Activated T-cell treated with anti-CD3 and anti-CD28 coated beads, Interleukin-2, amount 50 U/mL, for 24 hours (primary cell): ENCODE data around the gene HSPA13.
"Not testable (repeated sequence)": the region's sequence is repeated elsewhere in the genome, so short reads cannot be mapped to it uniquely, and the experiment has no call there.

Source experiments
- DNase-seq: peaks from one replicate; pipeline ENCODE4 v3.0.0-alpha.2; 2020
- H3K27ac Mint-ChIP-seq: 2 replicates; pipeline ENCODE4 v1.8.0; 2020; ENCODE audit warnings: mild to moderate bottlenecking, mixed read lengths
- H3K27me3 Mint-ChIP-seq: 2 replicates; pipeline ENCODE4 v1.8.0; 2020; ENCODE audit warnings: mixed read lengths
- H3K36me3 Mint-ChIP-seq: 2 replicates; pipeline ENCODE4 v1.8.0; 2020; ENCODE audit warnings: low read depth, mixed read lengths
- H3K4me1 Mint-ChIP-seq: 2 replicates; pipeline ENCODE4 v1.8.0; 2020; ENCODE audit warnings: low read depth, mixed read lengths
- H3K4me3 Mint-ChIP-seq: 2 replicates; pipeline ENCODE4 v1.8.0; 2020; ENCODE audit warnings: mild to moderate bottlenecking, moderate library complexity, mixed read lengths
- H3K9me3 Mint-ChIP-seq: 2 replicates; pipeline ENCODE4 v1.8.0; 2020; ENCODE audit warnings: mixed read lengths

HSPA13 gene

DNA sequence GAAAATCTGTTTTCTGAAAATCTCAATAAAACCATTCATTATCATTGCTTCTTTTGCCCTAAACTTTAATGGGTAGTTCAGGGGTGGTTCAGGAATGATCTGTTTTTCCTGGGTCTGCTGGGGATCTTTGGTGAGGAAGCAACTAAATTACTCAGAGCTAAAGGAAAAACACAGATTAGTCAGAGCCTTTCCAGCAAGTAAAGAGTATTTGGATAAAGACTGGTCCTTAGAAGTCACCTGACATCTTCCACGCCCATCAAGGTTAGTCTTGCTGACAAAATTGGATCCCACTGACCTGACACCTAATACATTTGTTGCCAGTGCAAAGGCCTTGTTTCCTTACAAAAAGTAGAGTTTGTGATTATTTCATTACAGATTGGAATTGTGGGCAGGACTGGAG is 24.2 kb downstream of the HSPA13 start:
- Mint-ChIP-seq H3K27me3 (peaks cover 18% of the 10 kb centered on the region), H3K4me3 (no peak overlapping the region), H3K27ac (no peak overlapping the region), H3K36me3 (no peaks in the 10 kb centered on the region), H3K4me1 (no peaks in the 10 kb centered on the region), H3K9me3 (no peaks in the 10 kb centered on the region)
- DNase-seq = no peak

DNA sequence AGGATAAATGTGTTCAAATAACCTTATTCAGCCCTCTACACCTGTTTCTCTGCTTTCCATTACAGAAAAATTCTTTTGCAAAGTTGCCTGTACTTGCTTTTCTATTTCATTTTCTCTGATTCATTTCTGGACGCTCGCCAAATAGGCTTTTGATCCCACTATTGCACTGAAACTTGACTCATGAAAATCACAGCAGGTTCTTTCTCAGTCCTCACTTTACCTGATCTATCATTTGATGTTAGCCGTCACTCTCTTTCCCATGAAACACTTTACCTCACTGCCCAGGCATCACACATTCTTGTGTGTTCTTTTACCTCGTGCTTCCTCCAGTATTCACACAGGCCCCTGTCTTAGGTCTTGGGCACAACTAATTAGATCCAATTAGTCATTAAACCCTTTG is 26.2 kb downstream of the HSPA13 start:
- Mint-ChIP-seq H3K27me3 (peaks cover 21% of the 10 kb centered on the region), H3K4me3 (no peak overlapping the region), H3K4me1 (no peaks in the 10 kb centered on the region), H3K9me3 (no peaks in the 10 kb centered on the region), H3K36me3 (no peaks in the 10 kb centered on the region), H3K27ac (no peak overlapping the region)
- DNase-seq = no peak

DNA sequence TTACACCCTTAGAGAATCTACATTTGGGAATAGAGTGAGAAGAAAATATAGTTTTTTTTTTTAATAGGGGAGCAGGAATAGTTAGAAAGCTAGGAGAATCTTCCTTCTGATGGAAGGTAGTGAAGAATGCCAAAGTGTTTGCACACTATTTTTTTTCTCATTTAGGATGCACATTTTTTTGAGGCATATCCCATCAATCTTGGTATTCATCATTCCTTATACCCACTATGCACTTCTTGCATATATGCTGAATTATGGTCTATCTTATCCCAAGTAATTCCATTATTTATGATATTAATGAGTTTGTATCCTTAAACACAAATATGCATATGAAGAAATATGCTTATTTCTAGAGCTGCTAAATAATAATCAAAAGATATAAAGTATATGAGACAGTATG is 28.4 kb downstream of the HSPA13 start:
- Mint-ChIP-seq H3K36me3 (no peaks in the 10 kb centered on the region), H3K4me1 (no peaks in the 10 kb centered on the region), H3K9me3 (no peaks in the 10 kb centered on the region), H3K4me3 (no peak overlapping the region), H3K27ac (no peak overlapping the region), H3K27me3 (peaks cover 21% of the 10 kb centered on the region)
- DNase-seq = no peak

DNA sequence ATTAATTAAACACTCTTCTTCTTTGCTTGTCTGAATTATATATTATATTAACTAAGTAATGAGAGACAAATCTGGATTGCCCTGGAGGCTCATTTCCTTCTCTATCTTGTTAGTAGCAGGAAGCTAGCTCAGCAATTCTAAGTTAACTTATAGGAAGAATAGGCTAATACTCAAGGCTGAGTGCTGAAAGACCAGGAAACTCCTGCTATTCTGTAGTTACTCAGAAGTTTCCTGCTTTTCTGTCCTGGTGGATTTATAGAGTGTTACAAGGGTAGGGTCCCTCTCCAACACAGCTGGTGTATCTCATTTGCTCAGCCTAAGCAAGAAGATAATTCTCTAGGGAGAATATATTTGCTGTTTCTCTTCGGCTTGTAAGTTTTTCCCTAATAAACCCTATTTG is 29.2 kb downstream of the HSPA13 start:
- Mint-ChIP-seq H3K27me3 (peaks cover 15% of the 10 kb centered on the region), H3K4me3 (no peak overlapping the region), H3K9me3 (no peaks in the 10 kb centered on the region), H3K4me1 (no peaks in the 10 kb centered on the region), H3K36me3 (no peaks in the 10 kb centered on the region), H3K27ac (no peak overlapping the region)
- no peak for DNase-seq

DNA sequence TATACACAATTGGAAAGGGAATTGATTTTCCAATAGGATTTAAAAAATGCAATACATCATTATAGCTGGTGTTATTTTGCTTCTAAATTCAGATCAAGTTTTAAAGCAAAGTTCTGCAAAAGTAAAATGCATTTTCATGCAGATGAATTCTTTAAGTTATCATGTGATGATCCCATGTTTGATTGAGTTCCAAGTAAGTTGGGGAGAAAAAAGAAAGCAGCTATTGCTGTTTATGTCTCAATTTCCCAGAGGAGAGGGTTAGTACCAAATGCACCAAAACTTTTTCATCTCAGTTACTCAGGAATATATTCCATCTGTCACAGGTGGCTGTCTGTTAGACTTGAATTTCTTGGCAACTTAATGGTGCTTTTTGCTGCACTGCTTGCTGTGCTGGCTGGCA is 29.7 kb downstream of the HSPA13 start:
- H3K27me3 Mint-ChIP-seq = peaks cover 13% of the 10 kb centered on the region
- H3K4me1 Mint-ChIP-seq = no peaks in the 10 kb centered on the region
- no peaks in the 10 kb centered on the region for H3K36me3 Mint-ChIP-seq
- no peaks in the 10 kb centered on the region for H3K9me3 Mint-ChIP-seq
- H3K4me3 Mint-ChIP-seq = no peak overlapping the region
- no peak overlapping the region for H3K27ac Mint-ChIP-seq
- no peak for DNase-seq

DNA sequence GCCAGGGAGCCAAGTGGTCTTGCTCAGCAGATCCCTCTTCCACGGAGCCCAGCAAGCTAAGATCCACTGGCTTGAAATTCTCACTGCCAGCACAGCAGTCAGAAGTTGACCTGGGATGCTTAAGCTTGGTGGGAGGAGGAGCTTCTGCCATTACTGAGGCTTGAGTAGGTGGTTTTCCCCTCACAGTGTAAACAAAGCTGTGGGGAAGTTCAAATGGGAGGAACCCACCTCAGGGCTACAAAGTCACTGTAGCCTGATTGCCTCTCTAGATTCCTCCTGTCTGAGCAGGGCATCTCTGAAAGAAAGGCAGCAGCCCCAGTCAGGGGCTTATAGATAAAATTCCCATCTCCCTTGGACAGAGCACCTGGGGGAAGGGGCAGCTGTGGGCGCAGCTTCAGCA is 55.6 kb downstream of the HSPA13 start:
- not testable (repeated sequence) for H3K36me3 Mint-ChIP-seq, DNase-seq, H3K4me3 Mint-ChIP-seq, H3K9me3 Mint-ChIP-seq, H3K4me1 Mint-ChIP-seq, H3K27ac Mint-ChIP-seq
- H3K27me3 Mint-ChIP-seq = peaks cover 19% of the 10 kb centered on the region

DNA sequence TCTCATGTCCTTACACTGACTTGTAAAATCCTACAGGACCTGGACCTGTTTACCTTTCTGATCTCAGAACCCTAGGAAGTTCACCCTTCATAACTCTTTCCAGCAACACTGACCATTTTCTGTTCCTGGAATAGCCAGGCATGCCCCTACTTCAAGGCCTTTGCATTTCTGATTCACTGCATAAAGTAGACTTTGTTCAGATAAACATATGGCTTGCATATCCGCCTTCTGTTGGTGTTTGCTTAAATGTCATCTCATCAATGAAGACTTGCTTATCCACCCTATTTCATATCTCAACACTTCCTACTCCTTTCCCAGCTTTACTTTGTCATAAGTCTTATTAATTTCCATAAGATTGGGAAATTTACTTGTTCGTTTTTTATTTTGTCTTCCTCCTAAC is 57.4 kb downstream of the HSPA13 start:
- Mint-ChIP-seq H3K4me1 (no peaks in the 10 kb centered on the region), H3K4me3 (no peak overlapping the region), H3K27ac (no peak overlapping the region), H3K9me3 (peaks cover 3% of the 10 kb centered on the region), H3K36me3 (no peaks in the 10 kb centered on the region), H3K27me3 (peaks cover 22% of the 10 kb centered on the region)
- no peak for DNase-seq
